ENCODE data around the gene FASTKD3. TPM values are rescaled to one million over a fixed set of nuclear protein-coding genes. Genes with fewer than 3 reads are reported as not detected.

The FASTKD3 gene
- total RNA-seq, 2 donors from 2014 or later, result 11.4 to 12.2 TPM

DNA sequence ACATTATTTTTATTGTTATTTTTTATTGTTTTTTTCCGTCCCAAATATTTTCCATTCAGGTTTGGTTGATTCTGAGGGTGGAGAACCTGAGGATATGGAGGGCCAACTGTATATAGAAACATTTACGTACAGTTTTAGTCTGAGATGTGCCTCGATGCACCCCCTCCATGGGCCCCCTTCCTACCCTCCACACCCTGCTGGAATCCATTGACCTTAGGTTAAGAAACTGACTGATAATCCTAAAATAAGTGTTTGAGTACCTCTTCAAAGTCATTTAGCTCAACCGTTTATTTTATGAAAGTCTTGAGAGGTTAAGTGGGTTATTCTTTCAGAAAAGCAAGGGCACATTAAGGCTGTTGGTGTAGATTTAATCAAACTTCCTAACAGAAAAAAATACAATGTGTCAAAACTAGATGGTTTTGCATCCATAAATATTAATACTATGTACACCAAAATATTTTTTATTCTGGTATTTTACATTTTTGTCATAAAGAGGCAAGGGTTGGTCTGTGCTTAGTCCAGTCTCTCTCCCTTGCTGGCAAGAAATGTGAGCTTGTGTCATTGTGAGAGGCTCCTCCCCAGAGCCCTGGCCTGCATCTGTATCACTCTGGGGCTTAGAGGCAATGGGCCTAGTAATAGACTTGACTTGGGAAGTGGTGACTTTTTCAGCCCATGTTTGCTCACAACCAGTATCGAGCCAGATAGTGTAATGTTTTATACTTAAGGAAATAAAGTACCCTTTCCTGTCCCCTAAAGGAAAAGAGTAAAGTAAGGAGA is 15.8 kb upstream of the FASTKD3 start:
- Histone ChIP-seq H3K9me3 (no peaks in the 10 kb centered on the region), H3K36me3 (no peaks in the 10 kb centered on the region), H3K27ac (no peak overlapping the region), H3K4me1 (no peaks in the 10 kb centered on the region), H3K4me3 (no peak overlapping the region), H3K27me3 (no peaks in the 10 kb centered on the region), H3K9ac (ENCODE audit: low read depth in 2 of 2, low read length in 2 of 2) (no peak overlapping the region)
- intact Hi-C loops (cut with DNase I), result no loop called here
- no peak for DNase-seq
- TF ChIP-seq, protein P1, sequence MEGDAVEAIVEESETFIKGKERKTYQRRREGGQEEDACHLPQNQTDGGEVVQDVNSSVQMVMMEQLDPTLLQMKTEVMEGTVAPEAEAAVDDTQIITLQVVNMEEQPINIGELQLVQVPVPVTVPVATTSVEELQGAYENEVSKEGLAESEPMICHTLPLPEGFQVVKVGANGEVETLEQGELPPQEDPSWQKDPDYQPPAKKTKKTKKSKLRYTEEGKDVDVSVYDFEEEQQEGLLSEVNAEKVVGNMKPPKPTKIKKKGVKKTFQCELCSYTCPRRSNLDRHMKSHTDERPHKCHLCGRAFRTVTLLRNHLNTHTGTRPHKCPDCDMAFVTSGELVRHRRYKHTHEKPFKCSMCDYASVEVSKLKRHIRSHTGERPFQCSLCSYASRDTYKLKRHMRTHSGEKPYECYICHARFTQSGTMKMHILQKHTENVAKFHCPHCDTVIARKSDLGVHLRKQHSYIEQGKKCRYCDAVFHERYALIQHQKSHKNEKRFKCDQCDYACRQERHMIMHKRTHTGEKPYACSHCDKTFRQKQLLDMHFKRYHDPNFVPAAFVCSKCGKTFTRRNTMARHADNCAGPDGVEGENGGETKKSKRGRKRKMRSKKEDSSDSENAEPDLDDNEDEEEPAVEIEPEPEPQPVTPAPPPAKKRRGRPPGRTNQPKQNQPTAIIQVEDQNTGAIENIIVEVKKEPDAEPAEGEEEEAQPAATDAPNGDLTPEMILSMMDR (IDR thresholded peaks at IDR 0.05), result no peak

DNA sequence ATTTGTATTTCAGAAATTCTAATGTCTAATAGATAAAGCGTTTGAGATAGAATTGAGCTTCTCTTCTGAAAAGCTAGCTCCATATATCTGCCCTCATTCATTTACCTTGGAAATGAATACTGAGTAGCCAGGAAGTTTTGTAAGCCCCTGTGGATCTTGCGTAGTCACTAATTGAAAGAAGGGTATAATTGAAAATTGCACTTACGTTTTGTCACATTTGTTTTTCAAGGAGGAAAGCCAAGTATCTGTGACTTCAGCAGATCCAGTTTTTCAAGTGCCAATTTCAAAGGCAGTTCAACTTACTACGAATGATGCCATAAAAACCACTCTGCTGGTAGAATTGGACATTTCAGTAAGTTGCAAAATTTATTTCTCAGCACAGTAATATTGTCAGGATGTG is 14.1 kb upstream of the FASTKD3 start:
- Histone ChIP-seq H3K4me3 (no peak overlapping the region), H3K27me3 (no peaks in the 10 kb centered on the region), H3K36me3 (no peaks in the 10 kb centered on the region), H3K27ac (no peak overlapping the region), H3K9ac (ENCODE audit: low read depth in 2 of 2, low read length in 2 of 2) (no peak overlapping the region), H3K9me3 (no peaks in the 10 kb centered on the region), H3K4me1 (peaks cover 8% of the 10 kb centered on the region)
- DNase-seq, result no peak
- TF ChIP-seq, protein P1 (IDR thresholded peaks at IDR 0.05), result no peak
- intact Hi-C loops (cut with DNase I), result no loop called here

DNA sequence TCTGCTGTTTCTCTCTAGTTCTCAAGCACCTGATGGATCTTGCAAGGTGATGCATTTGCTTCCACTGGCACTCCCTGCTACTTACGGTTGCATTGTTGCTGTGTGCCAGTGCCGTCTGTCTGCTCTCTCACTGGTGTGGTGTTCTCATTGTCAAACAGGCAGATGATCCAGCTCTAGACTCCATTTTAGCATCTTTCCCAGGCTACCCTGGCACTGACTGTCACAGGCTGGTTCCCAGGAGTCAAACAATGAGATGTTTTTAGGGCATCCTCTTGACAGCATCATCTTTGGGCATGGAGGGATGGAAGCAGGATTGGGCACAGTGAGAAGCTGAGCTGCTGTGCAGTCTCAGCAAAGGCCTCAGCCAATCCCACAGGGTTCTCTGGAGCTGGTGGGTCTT is 13.0 kb upstream of the FASTKD3 start:
- Histone ChIP-seq H3K4me1 (peaks cover 8% of the 10 kb centered on the region), H3K36me3 (no peaks in the 10 kb centered on the region), H3K4me3 (no peak overlapping the region), H3K9ac (ENCODE audit: low read depth in 2 of 2, low read length in 2 of 2) (no peak overlapping the region), H3K27me3 (no peaks in the 10 kb centered on the region), H3K27ac (no peak overlapping the region), H3K9me3 (no peaks in the 10 kb centered on the region)
- intact Hi-C loops (cut with DNase I), result no loop called here
- TF ChIP-seq, protein P1 (IDR thresholded peaks at IDR 0.05), result no peak
- no peak for DNase-seq

DNA sequence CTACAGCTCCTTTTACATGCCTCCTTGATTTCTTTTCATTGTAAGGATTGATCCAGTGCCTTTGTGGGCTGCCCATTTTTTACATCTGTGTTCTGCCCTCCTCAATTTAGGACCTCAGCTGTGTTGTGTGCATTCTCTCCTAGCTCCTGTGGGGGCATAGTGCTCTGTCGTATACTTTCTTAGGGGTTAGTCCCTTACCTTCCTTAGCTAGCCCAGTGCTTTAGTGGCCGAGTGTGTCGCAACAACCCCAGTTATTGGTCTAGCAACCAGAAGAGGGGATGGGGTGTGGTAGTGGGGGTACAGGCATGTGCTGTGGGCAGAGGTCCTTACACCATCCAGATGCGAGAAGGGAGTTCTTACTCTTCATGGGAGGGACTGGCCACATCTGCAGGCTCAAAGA is 12.3 kb upstream of the FASTKD3 start:
- peaks cover 6% of the 10 kb centered on the region for H3K36me3 ChIP-seq
- H3K27ac ChIP-seq, result no peak overlapping the region
- no peak overlapping the region for H3K4me3 ChIP-seq
- H3K4me1 ChIP-seq, result peaks cover 8% of the 10 kb centered on the region
- no peaks in the 10 kb centered on the region for H3K27me3 ChIP-seq
- DNase-seq, result no peak
- H3K9ac ChIP-seq (ENCODE audit: low read depth in 2 of 2, low read length in 2 of 2), result no peak overlapping the region
- intact Hi-C loops (cut with DNase I), result no loop called here
- no peaks in the 10 kb centered on the region for H3K9me3 ChIP-seq
- TF ChIP-seq, protein P1 (IDR thresholded peaks at IDR 0.05), result no peak

DNA sequence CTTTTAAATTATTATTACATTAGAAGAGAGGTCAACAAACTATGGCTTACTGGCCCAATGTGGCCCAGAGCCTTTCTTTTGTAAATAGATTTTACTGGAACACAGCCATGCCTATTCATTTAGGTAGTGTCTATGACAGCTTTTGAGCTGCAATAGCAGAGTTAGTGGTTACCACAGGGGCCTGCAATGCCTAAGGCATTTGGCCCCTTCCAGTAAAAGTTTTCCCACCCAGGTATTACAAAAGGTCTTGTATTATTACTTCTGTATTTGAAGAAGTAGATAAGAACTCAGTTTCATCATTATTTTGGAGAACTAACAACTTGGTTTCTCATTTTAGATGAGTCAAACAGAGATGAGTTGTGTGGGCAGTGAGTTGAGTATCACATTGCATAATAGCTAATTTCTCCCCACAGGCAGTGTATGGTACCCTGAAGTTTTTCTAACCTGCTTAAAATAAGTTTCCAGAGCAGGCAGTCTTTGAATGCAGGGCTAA is 9.6 kb upstream of the FASTKD3 start:
- Histone ChIP-seq H3K4me3 (no peak overlapping the region), H3K4me1 (peaks cover 8% of the 10 kb centered on the region), H3K9ac (ENCODE audit: low read depth in 2 of 2, low read length in 2 of 2) (no peak overlapping the region), H3K27ac (peak overlapping the region; percentile 22), H3K9me3 (no peaks in the 10 kb centered on the region), H3K36me3 (peaks cover 11% of the 10 kb centered on the region), H3K27me3 (no peaks in the 10 kb centered on the region)
- DNase-seq, result no peak
- intact Hi-C loops (cut with DNase I), result no loop called here
- TF ChIP-seq, protein P1 (IDR thresholded peaks at IDR 0.05), result no peak

All from colonic mucosa (tissue), 4 donors.